HEK293 (cell line): ENCODE data around the gene FGD3.

Experiments
- ATF2 ChIP-seq: fragments of 450-650 bp; formaldehyde crosslinking; IDR thresholded peaks from 2 replicates; pipeline ENCODE4 v1.5.1; 2016; ENCODE audit warnings: missing biosample characterization, missing genetic modification characterization, low read depth
- KLF17 ChIP-seq: fragments of 450-650 bp; formaldehyde crosslinking; IDR thresholded peaks from 2 replicates; pipeline ENCODE4 v1.5.1; 2016; ENCODE audit warnings: missing biosample characterization, missing genetic modification characterization
- YY1 ChIP-seq: fragments of 450-650 bp; formaldehyde crosslinking; IDR thresholded peaks from 2 replicates; pipeline ENCODE4 v1.5.1; 2018; ENCODE audit warnings: missing biosample characterization, missing genetic modification characterization
- ZBTB21 ChIP-seq: fragments of 450-650 bp; formaldehyde crosslinking; IDR thresholded peaks from 2 replicates; pipeline ENCODE4 v1.5.1; 2017; ENCODE audit warnings: missing biosample characterization, missing genetic modification characterization
- ZEB2 ChIP-seq: fragments of 450-650 bp; formaldehyde crosslinking; IDR thresholded peaks from 2 replicates; pipeline ENCODE4 v1.5.1; 2016; ENCODE audit warnings: missing biosample characterization, missing genetic modification characterization
- ZNF133 ChIP-seq: fragments of 450-650 bp; formaldehyde crosslinking; IDR thresholded peaks from 2 replicates; pipeline ENCODE4 v1.5.1; 2016; ENCODE audit warnings: missing biosample characterization, missing genetic modification characterization
- ZNF202 ChIP-seq: fragments of 450-650 bp; formaldehyde crosslinking; IDR thresholded peaks from 2 replicates; pipeline ENCODE4 v1.5.1; 2016; ENCODE audit warnings: missing biosample characterization, missing genetic modification characterization, borderline replicate concordance
- ZNF248 ChIP-seq: fragments of 450-650 bp; formaldehyde crosslinking; IDR thresholded peaks from 2 replicates; pipeline ENCODE4 v1.5.1; 2017; ENCODE audit warnings: missing biosample characterization, missing genetic modification characterization
- ZNF48 ChIP-seq: fragments of 450-650 bp; formaldehyde crosslinking; IDR thresholded peaks from 2 replicates; pipeline ENCODE4 v1.5.1; 2016; ENCODE audit warnings: missing biosample characterization, missing genetic modification characterization
- ZNF544 ChIP-seq: fragments of 450-650 bp; formaldehyde crosslinking; IDR thresholded peaks from 2 replicates; pipeline ENCODE4 v1.5.0; 2017; ENCODE audit warnings: missing biosample characterization, missing genetic modification characterization
- ZNF768 ChIP-seq: fragments of 450-650 bp; formaldehyde crosslinking; IDR thresholded peaks from 2 replicates; pipeline ENCODE4 v1.5.1; 2018; ENCODE audit warnings: missing biosample characterization, mild to moderate bottlenecking, missing genetic modification characterization
- TF ChIP-seq, protein P1 (sequence below): fragments of 450-650 bp; formaldehyde crosslinking; IDR thresholded peaks from 2 replicates; pipeline ENCODE4 v1.5.1; 2016; ENCODE audit warnings: missing biosample characterization, missing genetic modification characterization

GRCh38 chr9:92941861-92942260 is 5.5 kb upstream of the FGD3 start:
- TF ChIP-seq ZNF544 (tag by site-specific recombination) (no peak), KLF17 (tag by site-specific recombination) (no peak), YY1 (tag by site-specific recombination) (no peak), ZBTB21 (no peak), ATF2 (tag by site-specific recombination) (no peak), ZNF48 (tag by site-specific recombination) (no peak), ZNF202 (tag by site-specific recombination) (no peak), ZNF133 (tag by site-specific recombination) (no peak), ZEB2 (no peak), ZNF768 (tag by site-specific recombination) (no peak), ZNF248 (tag by site-specific recombination) (no peak)
- TF ChIP-seq, protein P1, sequence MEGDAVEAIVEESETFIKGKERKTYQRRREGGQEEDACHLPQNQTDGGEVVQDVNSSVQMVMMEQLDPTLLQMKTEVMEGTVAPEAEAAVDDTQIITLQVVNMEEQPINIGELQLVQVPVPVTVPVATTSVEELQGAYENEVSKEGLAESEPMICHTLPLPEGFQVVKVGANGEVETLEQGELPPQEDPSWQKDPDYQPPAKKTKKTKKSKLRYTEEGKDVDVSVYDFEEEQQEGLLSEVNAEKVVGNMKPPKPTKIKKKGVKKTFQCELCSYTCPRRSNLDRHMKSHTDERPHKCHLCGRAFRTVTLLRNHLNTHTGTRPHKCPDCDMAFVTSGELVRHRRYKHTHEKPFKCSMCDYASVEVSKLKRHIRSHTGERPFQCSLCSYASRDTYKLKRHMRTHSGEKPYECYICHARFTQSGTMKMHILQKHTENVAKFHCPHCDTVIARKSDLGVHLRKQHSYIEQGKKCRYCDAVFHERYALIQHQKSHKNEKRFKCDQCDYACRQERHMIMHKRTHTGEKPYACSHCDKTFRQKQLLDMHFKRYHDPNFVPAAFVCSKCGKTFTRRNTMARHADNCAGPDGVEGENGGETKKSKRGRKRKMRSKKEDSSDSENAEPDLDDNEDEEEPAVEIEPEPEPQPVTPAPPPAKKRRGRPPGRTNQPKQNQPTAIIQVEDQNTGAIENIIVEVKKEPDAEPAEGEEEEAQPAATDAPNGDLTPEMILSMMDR (tag by site-specific recombination), result no peak
